HCT116 (cell line): Measurements from ENCODE around the gene KIRREL3.

Experiments
- CTCF ChIP-seq, 3 experiments: fragments of 200-600 bp in 1 of 3; sonication (generic) in 1 of 3; IDR thresholded peaks in 2 of 3; conservative IDR thresholded peaks in 1 of 3; 2 replicates each; pipeline ENCODE4 v1.5.1; 2012 to 2017; ENCODE audit warnings: low read depth in 2 of 3, low read length in 2 of 3, antibody characterized with exemption in 1 of 3, borderline replicate concordance in 1 of 3, control low read depth in 1 of 3, mild to moderate bottlenecking in 1 of 3, mixed read lengths in 1 of 3, mixed run types in 1 of 3, moderate library complexity in 1 of 3; ENCODE audit not compliant: insufficient read depth in 1 of 3
- POLR2AphosphoS5 ChIP-seq: IDR thresholded peaks from 2 replicates; pipeline ENCODE4 v1.6.1; 2011; ENCODE audit warnings: mild to moderate bottlenecking, low read depth, low read length, moderate library complexity
- REST ChIP-seq: IDR thresholded peaks from 2 replicates; pipeline ENCODE4 v1.6.1; 2012; ENCODE audit warnings: low read depth
- SRF ChIP-seq: IDR thresholded peaks from 2 replicates; pipeline ENCODE4 v1.6.1; 2012; ENCODE audit warnings: low read depth
- ZBTB33 ChIP-seq: IDR thresholded peaks from 2 replicates; pipeline ENCODE4 v1.6.1; 2011; ENCODE audit warnings: mild to moderate bottlenecking, low read length, moderate library complexity; ENCODE audit not compliant: insufficient replicate concordance; ENCODE audit errors: extremely low read depth
- ZFX ChIP-seq: fragments of 450-650 bp; IDR thresholded peaks from 2 replicates; pipeline ENCODE4 v1.6.1; 2017

GRCh38 chr11:126888115-126888712 is 112.4 kb downstream of the KIRREL3 start:
- no peak for TF ChIP-seq CTCF (IDR thresholded peaks at IDR 0.05 in 2 of 3, conservative IDR thresholded peaks at IDR 0.05 in 1 of 3; ENCODE audit: borderline replicate concordance in 1 of 3, insufficient read depth in 1 of 3, low read depth in 2 of 3, low read length in 2 of 3)
- no peak for TF ChIP-seq POLR2AphosphoS5
- no peak for TF ChIP-seq REST
- TF ChIP-seq ZBTB33: no peak
- no peak for TF ChIP-seq ZFX
- TF ChIP-seq SRF: no peak
